Esophagus muscularis mucosa (tissue), 4 donors: Measurements from ENCODE around the gene CHCHD3. TPM values are rescaled to one million over a fixed set of nuclear protein-coding genes. Genes with fewer than 3 reads are reported as not detected.
"Not testable (repeated sequence)": the region's sequence is repeated elsewhere in the genome, so short reads cannot be mapped to it uniquely, and the experiment has no call there.

ENCODE experiments used
- DNase-seq: peaks from one replicate; pipeline ENCODE4 v3.0.0-alpha.2; 2017; ENCODE audit errors: extremely low spot score
- H3K27ac ChIP-seq, 4 donors: fragments of 200-600 bp; sonication (generic); replicated peaks in 1 of 4; 1 replicate in 3 of 4; 2 replicates in 1 of 4; pipeline ENCODE4 v1.5.1; 2016 to 2019; ENCODE audit warnings: mild to moderate bottlenecking in 1 of 4
- H3K27me3 ChIP-seq, 4 donors: fragments of 200-600 bp; sonication (generic); one replicate each; pipeline versions ENCODE4 v1.5.1 to v1.6.0; 2016 to 2019
- H3K36me3 ChIP-seq, 4 donors: fragments of 200-600 bp; sonication (generic); one replicate each; pipeline ENCODE4 v1.5.1; 2016 to 2019
- H3K4me1 ChIP-seq, 4 donors: fragments of 200-600 bp; sonication (generic); one replicate each; pipeline ENCODE4 v1.5.1; 2016 to 2019
- H3K4me3 ChIP-seq, 4 donors: fragments of 200-600 bp; sonication (generic); 1 replicate in 2 of 4; 2 replicates in 2 of 4; pipeline ENCODE4 v1.5.1; 2016 to 2019; ENCODE audit warnings: mild to moderate bottlenecking in 4 of 4, moderate library complexity in 1 of 4
- H3K9me3 ChIP-seq, 4 donors: fragments of 200-600 bp; sonication (generic); 1 replicate in 3 of 4; 2 replicates in 1 of 4; pipeline ENCODE4 v1.5.1; 2016 to 2019
- CTCF ChIP-seq, 3 experiments: fragments of 200-600 bp in 2 of 3; fragments of 450-650 bp in 1 of 3; sonication (generic) in 2 of 3; IDR thresholded peaks; one replicate each; pipeline ENCODE4 v1.5.1; 2017 to 2019; ENCODE audit warnings: antibody characterized with exemption in 3 of 3, mild to moderate bottlenecking in 2 of 3, moderate library complexity in 1 of 3
- EP300 ChIP-seq: sonication (generic); formaldehyde crosslinking; IDR thresholded peaks from one replicate; pipeline ENCODE4 v1.6.1; 2017; ENCODE audit warnings: antibody characterized with exemption
- POLR2A ChIP-seq: fragments of 450-650 bp; IDR thresholded peaks from one replicate; pipeline ENCODE4 v1.6.1; 2017; ENCODE audit warnings: antibody characterized with exemption, moderate library complexity, mild to moderate bottlenecking, low read depth
- POLR2AphosphoS5 ChIP-seq, 2 donors: sonication (generic); formaldehyde crosslinking; IDR thresholded peaks; one replicate each; pipeline ENCODE4 v1.6.1; 2017; ENCODE audit warnings: antibody characterized with exemption in 2 of 2
- WGBS: methylation state at CpG from one replicate; pipeline ENCODE4 v1.1.5; 2018; 5-methylcytosine and 5-hydroxymethylcytosine counted together
- intact Hi-C: fragments of 100-400 bp; cut with DNase I; formaldehyde crosslinking; loops from one replicate; pipeline ENCODE4 v1.15.1; 2023
- total RNA-seq, 4 donors: library from RNA; depleted of rRNA; stranded (reverse); fragments of >200 nt; gene quantifications; one replicate each; pipeline versions ENCODE4 v1.1.0 to v1.2.1, GENCODE V29; 2016

Gene CHCHD3
- total RNA-seq, 4 donors from 2014 or later, result 58.6 to 74.3 (median 68.9) TPM

GRCh38 chr7:132901241-132901640, 180.6 kb downstream of the CHCHD3 start:
- H3K36me3 ChIP-seq, result peaks cover 0 to 7% (median 2%) of the 10 kb centered on the region in 4 donors
- no peak for TF ChIP-seq EP300
- TF ChIP-seq POLR2AphosphoS5 (IDR thresholded peaks at IDR 0.05), result no peak
- TF ChIP-seq POLR2A, result no peak
- TF ChIP-seq CTCF (IDR thresholded peaks at IDR 0.05), result no peak
- no peak for DNase-seq
- intact Hi-C loops, result no loop called here
- H3K27ac ChIP-seq, result no peak overlapping the region
- WGBS, result 73% methylated on average over 4 of the region's 4 CpGs
- H3K9me3 ChIP-seq, result no peaks in the 10 kb centered on the region
- H3K27me3 ChIP-seq, result no peaks in the 10 kb centered on the region
- H3K4me1 ChIP-seq, result no peaks in the 10 kb centered on the region
- H3K4me3 ChIP-seq, result no peak overlapping the region

- intact Hi-C loops, result no loop called here
Measured at GRCh38 chr7:132899833-132900232, 182.1 kb downstream of the CHCHD3 start.

GRCh38 chr7:132898641-132899175, 183.2 kb downstream of the CHCHD3 start:
- H3K27me3 ChIP-seq, H3K9me3 ChIP-seq, H3K36me3 ChIP-seq, H3K4me1 ChIP-seq, DNase-seq, H3K4me3 ChIP-seq, intact Hi-C loops, H3K27ac ChIP-seq: not testable (repeated sequence)
- WGBS, result 96% methylated on average over 9 of the region's 38 CpGs

More at GRCh38 chr7:132899833-132900232, 182.1 kb downstream of the CHCHD3 start:
- TF ChIP-seq POLR2A, result no peak
- TF ChIP-seq CTCF (IDR thresholded peaks at IDR 0.05), result no peak
- no peak for TF ChIP-seq POLR2AphosphoS5 (IDR thresholded peaks at IDR 0.05)
- no peak for TF ChIP-seq EP300
- WGBS, result 97% methylated on average over 4 of the region's 4 CpGs
- peak; percentile 31 for DNase-seq
- Histone ChIP-seq H3K9me3 (no peaks in the 10 kb centered on the region), H3K4me3 (no peak overlapping the region), H3K27me3 (no peaks in the 10 kb centered on the region), H3K27ac (no peak overlapping the region), H3K36me3 (peaks cover 0 to 7% (median 2%) of the 10 kb centered on the region in 4 donors), H3K4me1 (no peaks in the 10 kb centered on the region)

GRCh38 chr7:132897093-132897687, 184.7 kb downstream of the CHCHD3 start:
- no peak for DNase-seq
- H3K9me3 ChIP-seq, result no peaks in the 10 kb centered on the region
- H3K27me3 ChIP-seq, result no peaks in the 10 kb centered on the region
- no peak overlapping the region for H3K27ac ChIP-seq
- intact Hi-C loops, result no loop called here
- 96% methylated on average over 3 of the region's 3 CpGs for WGBS
- no peaks in the 10 kb centered on the region for H3K4me1 ChIP-seq
- H3K4me3 ChIP-seq, result no peak overlapping the region
- no peak for TF ChIP-seq POLR2A
- TF ChIP-seq CTCF (IDR thresholded peaks at IDR 0.05), result no peak
- TF ChIP-seq EP300, result no peak
- TF ChIP-seq POLR2AphosphoS5 (IDR thresholded peaks at IDR 0.05), result no peak
- H3K36me3 ChIP-seq, result peaks cover 0 to 7% (median 2%) of the 10 kb centered on the region in 4 donors

- Histone ChIP-seq H3K9me3 (no peaks in the 10 kb centered on the region), H3K36me3 (peaks cover 0 to 7% (median 2%) of the 10 kb centered on the region in 4 donors), H3K27me3 (no peaks in the 10 kb centered on the region), H3K4me3 (no peak overlapping the region), H3K27ac (no peak overlapping the region), H3K4me1 (no peaks in the 10 kb centered on the region)
- WGBS, result 91% methylated on average over 6 of the region's 6 CpGs
- intact Hi-C loops, result no loop called here
- no peak for TF ChIP-seq POLR2AphosphoS5 (IDR thresholded peaks at IDR 0.05)
- no peak for TF ChIP-seq CTCF (IDR thresholded peaks at IDR 0.05)
- TF ChIP-seq EP300, result no peak
- TF ChIP-seq POLR2A, result no peak
- peak; percentile 34 for DNase-seq
Measured at GRCh38 chr7:132895231-132895630, 186.7 kb downstream of the CHCHD3 start.
